ENCODE results near the gene SLC4A1. TPM values are rescaled to one million over a fixed set of nuclear protein-coding genes. Genes with fewer than 3 reads are reported as not detected.

Gene SLC4A1
- total RNA-seq, 6 experiments from 2014 or later: 0.06 to 31.8 (median 1.2) TPM

DNA sequence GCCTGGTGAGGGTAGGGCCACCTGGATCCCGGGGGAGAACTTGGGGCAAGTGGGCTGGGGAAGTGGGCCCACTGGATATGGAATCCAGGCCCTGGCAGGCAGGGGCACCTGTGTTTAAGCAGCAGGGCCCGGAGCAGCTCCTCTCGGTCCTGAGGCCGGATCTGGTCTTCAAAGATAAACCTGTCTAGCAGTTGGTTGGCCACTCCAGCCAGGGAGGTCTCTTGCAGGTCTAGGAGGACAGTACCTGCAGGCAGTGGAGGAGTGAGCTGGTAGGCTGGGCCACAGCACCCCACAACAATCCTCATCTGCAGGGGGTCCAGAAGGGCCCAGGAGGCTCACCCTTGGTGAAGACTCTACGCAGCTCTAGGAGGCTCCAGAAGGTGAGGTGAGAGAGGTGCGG, 7.6 kb downstream of the SLC4A1 start:
- ATAC-seq: no peak
- intact Hi-C loops (cut with DNase I): no loop called here

DNA sequence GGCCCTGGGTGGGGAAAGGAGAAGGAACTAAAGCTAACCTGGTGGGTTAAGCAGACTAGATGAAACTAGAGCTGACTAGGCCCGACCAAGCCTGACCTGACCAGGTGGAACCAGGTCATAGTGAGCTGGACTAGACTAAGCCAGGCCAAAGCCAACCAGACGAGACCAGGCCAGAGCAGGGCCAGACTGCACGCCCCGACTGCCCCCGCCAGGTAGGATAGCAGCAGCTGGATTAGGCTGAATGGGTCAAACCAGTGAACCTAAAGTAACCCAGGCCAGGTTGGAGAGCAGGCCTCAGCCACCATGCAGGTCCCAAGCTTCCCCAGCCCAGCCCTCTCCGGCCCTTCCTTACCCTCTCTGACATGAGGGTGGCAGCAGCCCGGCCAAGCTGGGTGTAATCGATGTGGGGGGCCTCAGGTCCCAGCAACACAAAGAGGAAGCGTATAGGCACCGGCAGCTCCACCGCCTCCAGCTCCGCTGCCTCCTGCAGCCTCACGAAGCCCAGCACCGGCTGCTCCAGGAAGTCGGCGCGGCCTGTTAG, 9.1 kb downstream of the SLC4A1 start:
- 90% methylated on average over 2 of the region's 17 CpGs for WGBS (ENCODE audit: insufficient coverage, low coverage, low lambda C conversion rate, missing lambda C conversion rate)
- no peak for TF ChIP-seq POLR2A (IDR thresholded peaks at IDR 0.05)
- TF ChIP-seq, protein P1, sequence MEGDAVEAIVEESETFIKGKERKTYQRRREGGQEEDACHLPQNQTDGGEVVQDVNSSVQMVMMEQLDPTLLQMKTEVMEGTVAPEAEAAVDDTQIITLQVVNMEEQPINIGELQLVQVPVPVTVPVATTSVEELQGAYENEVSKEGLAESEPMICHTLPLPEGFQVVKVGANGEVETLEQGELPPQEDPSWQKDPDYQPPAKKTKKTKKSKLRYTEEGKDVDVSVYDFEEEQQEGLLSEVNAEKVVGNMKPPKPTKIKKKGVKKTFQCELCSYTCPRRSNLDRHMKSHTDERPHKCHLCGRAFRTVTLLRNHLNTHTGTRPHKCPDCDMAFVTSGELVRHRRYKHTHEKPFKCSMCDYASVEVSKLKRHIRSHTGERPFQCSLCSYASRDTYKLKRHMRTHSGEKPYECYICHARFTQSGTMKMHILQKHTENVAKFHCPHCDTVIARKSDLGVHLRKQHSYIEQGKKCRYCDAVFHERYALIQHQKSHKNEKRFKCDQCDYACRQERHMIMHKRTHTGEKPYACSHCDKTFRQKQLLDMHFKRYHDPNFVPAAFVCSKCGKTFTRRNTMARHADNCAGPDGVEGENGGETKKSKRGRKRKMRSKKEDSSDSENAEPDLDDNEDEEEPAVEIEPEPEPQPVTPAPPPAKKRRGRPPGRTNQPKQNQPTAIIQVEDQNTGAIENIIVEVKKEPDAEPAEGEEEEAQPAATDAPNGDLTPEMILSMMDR (IDR thresholded peaks at IDR 0.05): no peak
- no peak for ATAC-seq

More for the DNA sequence above, 7.6 kb downstream of the SLC4A1 start:
- Histone ChIP-seq H3K36me3 (no peaks in the 10 kb centered on the region), H3K4me3 (no peak overlapping the region), H3K27me3 (no peaks in the 10 kb centered on the region), H3K9me3 (no peaks in the 10 kb centered on the region), H3K4me1 (no peaks in the 10 kb centered on the region), H3K27ac (no peak overlapping the region)
- DNase-seq: no peak
- WGBS (ENCODE audit: insufficient coverage, low coverage, low lambda C conversion rate, missing lambda C conversion rate): no CpG with 5 or more reads among the region's 6 CpGs
- TF ChIP-seq POLR2A (IDR thresholded peaks at IDR 0.05): no peak
- TF ChIP-seq, protein P1 (IDR thresholded peaks at IDR 0.05): no peak

DNA sequence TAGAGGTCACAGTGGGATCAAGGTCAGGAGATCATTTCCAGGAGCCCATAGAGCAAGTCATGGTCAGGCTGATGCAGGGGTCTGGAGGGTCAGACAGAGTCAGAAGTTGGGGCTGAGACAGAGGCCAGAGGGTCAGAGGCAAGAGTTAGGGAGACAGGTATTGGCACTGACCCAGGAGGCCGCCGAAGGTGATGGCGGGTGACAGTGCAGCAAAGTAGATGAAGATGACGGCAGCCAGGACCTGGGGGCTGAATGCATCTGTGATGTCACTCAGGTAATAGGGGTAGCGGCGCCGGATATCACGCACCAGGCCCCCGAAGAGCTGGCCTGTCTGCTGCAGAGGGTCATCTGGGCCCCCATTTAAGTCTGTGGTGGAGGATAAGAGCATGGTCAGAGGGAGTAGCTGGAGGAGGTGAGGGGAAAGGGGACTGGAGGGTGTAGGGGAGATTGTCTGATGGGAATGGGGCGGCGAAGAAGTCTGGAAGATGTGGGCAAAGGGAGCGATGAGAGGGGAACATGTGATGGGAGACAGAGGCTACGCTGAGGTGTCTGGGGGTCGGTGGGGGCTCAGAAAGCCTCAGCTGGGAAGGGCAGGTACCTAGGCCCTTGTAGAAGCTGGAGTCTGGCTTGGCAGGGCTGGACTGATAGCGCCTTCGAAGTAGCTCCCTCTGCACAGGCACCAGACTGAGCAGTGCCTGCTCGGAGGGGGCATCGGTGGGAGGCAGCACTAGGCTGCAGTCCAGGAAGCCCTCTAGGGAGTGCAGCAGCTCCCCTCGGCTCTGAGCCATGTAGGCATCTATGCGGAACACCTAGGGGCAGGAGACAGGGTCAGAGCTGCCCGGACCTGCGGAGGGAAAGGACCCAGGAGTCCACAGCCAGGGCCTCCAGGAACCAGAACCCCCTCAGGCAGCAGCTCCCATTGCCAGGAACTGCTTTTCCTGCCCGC, 9.8 kb downstream of the SLC4A1 start:
- DNase-seq: no peak
- TF ChIP-seq, protein P1 (IDR thresholded peaks at IDR 0.05): no peak
- no peak for TF ChIP-seq POLR2A (IDR thresholded peaks at IDR 0.05)

More for the DNA sequence above, 9.1 kb downstream of the SLC4A1 start:
- H3K27me3 ChIP-seq: no peaks in the 10 kb centered on the region
- no peaks in the 10 kb centered on the region for H3K36me3 ChIP-seq
- H3K9me3 ChIP-seq: no peaks in the 10 kb centered on the region
- intact Hi-C loops (cut with DNase I): no loop called here
- DNase-seq: no peak
- no peak overlapping the region for H3K27ac ChIP-seq
- no peak overlapping the region for H3K4me3 ChIP-seq
- no peaks in the 10 kb centered on the region for H3K4me1 ChIP-seq

DNA sequence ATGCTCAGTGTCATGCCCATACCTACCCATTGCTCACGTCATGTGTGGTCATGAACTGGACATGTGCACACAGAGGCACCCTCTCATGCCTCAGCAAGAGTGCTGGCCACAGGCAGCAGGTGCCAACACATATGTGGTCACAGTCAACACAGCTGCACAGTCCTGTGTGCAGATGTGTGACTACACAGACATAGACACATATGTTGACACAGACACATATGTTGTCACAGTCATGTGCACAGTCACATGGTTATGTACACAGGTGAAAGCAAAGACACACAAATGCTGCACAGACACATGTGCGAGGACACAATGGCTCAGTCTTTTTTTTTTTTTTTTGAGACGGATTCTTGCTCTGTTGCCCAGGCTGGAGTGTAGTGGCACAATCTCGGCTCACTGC, 11.3 kb downstream of the SLC4A1 start:
- 88% methylated on average over 4 of the region's 4 CpGs for WGBS (ENCODE audit: insufficient coverage, low coverage, low lambda C conversion rate, missing lambda C conversion rate)
- Histone ChIP-seq H3K9me3 (no peaks in the 10 kb centered on the region), H3K27ac (no peak overlapping the region), H3K4me3 (no peak overlapping the region), H3K4me1 (no peaks in the 10 kb centered on the region), H3K27me3 (no peaks in the 10 kb centered on the region), H3K36me3 (no peaks in the 10 kb centered on the region)
- ATAC-seq: no peak
- TF ChIP-seq, protein P1 (IDR thresholded peaks at IDR 0.05): no peak
- TF ChIP-seq POLR2A (IDR thresholded peaks at IDR 0.05): no peak
- intact Hi-C loops (cut with DNase I): no loop called here
- no peak for DNase-seq

More for the DNA sequence above, 9.8 kb downstream of the SLC4A1 start:
- Histone ChIP-seq H3K36me3 (no peaks in the 10 kb centered on the region), H3K4me1 (no peaks in the 10 kb centered on the region), H3K27me3 (no peaks in the 10 kb centered on the region), H3K27ac (no peak overlapping the region), H3K4me3 (no peak overlapping the region), H3K9me3 (no peaks in the 10 kb centered on the region)
- no peak for ATAC-seq
- intact Hi-C loops (cut with DNase I): no loop called here
- 70% methylated on average over 7 of the region's 23 CpGs for WGBS (ENCODE audit: insufficient coverage, low coverage, low lambda C conversion rate, missing lambda C conversion rate)

Data from right lobe of liver (tissue), 6 donors.